Astrocyte of the spinal cord (primary cell): ENCODE results near the gene SYNPO2.

Source experiments
- DNase-seq: peaks from one replicate; pipeline ENCODE4 v3.0.0; 2011; ENCODE audit warnings: low read depth, low spot score
- H3K4me3 ChIP-seq: 2 replicates; pipeline ENCODE4 v1.5.1; 2011; ENCODE audit warnings: low read depth, mild to moderate bottlenecking, low read length, moderate library complexity
- in situ Hi-C: cut with HindIII; loops from 2 replicates; pipeline ENCODE4 v1.10.0; 2017; ENCODE audit warnings: low sequenced_read_pairs
- TF ChIP-seq, protein P1 (sequence below): IDR thresholded peaks from 2 replicates; pipeline ENCODE4 v1.5.1; 2012; ENCODE audit warnings: low read depth, mild to moderate bottlenecking, low read length, inconsistent platforms

Gene SYNPO2

DNA sequence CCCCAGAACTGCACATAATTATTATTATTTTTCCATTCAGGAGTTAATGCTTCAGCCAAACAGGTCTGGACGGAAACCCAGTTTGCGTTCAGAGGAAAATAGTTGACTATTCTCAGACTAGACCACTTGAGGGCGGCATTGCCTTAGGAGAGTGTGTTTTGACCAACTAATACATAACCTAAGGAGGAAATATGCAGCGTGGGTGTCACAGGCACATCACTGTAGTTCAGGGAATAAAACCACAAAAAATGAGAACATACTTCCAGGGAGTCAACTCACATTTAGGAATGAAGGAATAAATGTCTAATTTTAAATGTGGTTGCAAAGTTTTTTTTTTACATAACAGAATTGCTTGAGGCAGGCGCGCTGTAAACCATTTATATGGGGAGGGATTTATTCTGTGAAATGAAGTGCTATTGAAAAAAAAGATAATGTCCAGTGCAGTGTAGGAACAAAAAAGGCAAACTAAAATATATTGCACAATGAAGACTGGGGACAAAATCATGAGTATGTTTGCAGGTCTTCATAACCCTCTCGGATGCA is 93.3 kb downstream of the SYNPO2 start:
- TF ChIP-seq, protein P1, sequence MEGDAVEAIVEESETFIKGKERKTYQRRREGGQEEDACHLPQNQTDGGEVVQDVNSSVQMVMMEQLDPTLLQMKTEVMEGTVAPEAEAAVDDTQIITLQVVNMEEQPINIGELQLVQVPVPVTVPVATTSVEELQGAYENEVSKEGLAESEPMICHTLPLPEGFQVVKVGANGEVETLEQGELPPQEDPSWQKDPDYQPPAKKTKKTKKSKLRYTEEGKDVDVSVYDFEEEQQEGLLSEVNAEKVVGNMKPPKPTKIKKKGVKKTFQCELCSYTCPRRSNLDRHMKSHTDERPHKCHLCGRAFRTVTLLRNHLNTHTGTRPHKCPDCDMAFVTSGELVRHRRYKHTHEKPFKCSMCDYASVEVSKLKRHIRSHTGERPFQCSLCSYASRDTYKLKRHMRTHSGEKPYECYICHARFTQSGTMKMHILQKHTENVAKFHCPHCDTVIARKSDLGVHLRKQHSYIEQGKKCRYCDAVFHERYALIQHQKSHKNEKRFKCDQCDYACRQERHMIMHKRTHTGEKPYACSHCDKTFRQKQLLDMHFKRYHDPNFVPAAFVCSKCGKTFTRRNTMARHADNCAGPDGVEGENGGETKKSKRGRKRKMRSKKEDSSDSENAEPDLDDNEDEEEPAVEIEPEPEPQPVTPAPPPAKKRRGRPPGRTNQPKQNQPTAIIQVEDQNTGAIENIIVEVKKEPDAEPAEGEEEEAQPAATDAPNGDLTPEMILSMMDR, result peak; percentile 69
- no peak overlapping the region for H3K4me3 ChIP-seq
- in situ Hi-C loops, result no loop called here
- peak; percentile 86 for DNase-seq

DNA sequence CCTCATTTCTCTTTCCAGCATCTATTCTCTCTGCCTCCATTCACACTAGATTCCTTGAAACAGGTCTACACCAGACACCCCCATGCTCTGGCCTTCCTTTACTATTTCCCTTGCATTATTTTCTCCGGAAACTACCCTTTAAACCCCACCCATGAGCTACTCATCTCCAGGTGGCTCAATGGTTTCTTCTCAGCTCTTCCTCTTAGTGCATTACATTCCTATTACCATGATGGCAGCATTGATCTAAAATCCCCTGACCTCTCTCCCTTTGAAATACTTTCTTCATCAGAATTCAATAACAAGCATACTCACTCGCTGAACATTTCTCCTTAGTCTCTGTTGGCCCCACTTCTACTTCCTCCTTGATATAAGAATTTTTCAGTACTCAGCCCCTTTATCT is 94.6 kb downstream of the SYNPO2 start:
- TF ChIP-seq, protein P1, result no peak
- in situ Hi-C loops, result no loop called here
- DNase-seq, result no peak
- no peak overlapping the region for H3K4me3 ChIP-seq

DNA sequence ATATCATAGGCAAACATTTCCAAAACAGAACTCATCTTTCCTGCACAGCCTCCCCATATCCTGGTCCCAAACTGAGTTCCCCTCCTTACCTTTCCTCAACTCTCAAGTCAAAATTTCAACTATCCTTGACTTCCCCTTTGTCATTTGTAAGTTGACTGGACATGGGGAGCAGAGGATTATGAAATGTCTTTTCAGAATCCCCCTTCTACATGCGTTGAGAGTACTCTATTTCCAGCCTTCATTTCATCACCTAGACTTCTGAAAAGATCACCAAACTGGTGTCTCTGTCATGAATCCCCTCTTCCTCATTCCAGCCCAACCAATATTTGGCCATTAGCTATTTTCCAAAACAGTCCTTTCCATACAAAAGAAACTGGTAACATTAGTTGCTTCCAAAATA is 95.2 kb downstream of the SYNPO2 start:
- no peak for DNase-seq
- in situ Hi-C loops, result no loop called here
- TF ChIP-seq, protein P1, result no peak
- H3K4me3 ChIP-seq, result no peak overlapping the region

DNA sequence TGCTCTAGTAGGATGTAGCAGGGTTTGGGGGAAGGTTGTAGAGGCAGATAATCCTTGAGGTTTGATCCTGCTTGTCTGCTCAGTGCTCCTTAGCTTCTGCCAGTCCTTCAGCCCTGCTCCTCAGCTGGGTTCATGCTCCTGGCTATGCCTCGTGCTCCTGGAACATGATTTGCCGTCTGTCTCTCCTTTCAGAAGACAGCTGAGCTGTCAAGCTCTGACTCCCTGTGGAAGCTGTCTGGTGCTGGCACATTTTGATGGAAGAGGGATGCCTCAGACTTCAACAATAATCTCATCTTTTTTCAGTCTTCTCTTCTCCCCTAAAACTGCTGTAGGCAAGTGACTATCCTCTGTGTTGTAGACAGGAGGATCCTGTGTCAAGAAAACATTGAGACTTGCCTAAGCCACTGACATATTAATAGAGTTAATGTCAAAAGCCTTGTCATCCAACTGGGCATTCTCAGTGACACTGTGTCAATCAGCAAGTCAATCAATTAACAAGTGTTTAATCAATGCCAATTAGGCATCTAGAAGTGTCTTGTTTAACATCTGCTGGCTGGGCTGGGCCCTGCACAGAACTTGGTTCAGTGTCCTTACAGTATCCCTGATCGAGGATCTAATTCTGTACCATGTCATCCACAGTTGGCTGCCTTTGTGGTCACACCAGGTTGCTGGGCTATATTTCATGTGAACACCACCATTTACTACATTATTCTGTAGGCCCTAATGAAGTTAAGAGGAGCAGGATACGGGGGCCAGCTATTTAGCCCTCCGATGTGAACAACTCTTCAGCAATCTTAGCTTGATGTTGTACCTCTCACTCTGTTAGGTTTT is 96.7 kb downstream of the SYNPO2 start:
- DNase-seq, result no peak
- in situ Hi-C loops, result no loop called here
- TF ChIP-seq, protein P1, result no peak
- H3K4me3 ChIP-seq, result no peak overlapping the region

DNA sequence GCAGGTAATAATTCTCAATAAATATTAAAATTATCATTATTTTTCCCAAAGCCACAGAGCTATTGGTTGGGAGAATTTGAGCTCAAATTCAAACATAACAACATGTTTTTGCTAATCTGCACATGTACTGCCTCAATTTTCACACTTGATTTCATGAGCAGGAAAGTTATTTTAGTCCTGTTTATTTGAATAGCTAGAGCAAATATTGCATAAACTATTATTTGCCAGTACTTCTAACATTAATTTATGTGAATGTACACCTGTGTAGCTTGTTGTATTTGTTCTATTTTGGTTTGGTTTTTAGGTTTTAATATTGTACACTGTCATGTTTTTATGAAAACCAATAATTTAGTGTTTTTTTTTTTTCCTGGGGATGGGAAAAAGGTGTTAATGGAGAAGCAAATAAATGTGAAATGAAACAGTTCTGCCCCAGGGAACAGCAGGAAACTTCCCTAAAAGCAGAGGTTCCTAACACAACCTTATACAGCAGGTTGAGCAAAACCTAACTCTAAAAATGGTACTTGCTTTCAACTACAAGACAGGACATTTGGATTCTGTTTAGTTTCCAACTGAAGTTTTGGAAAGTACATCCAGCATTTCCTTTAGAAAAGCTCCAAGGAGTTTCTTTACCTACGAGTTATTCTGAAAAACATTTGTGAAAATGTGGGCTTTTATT is 99.4 kb downstream of the SYNPO2 start:
- no peak for DNase-seq
- H3K4me3 ChIP-seq, result no peak overlapping the region
- in situ Hi-C loops, result no loop called here
- TF ChIP-seq, protein P1, result no peak

DNA sequence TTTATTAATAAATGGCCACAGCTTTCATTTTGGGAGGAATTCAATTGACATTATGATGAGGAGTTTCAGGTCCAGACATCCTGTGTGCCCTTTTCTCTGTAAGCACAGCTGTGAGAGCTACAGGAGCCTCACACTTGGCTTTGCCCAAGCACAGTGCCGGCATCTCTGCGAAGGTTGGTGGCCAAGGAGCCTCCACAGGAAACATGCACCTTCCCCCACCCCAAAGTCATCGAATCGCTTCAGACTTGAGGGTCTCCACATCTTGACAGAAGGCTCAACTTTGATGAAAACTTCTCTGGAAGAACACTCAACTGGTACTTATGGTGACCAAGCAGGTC is 100.0 kb downstream of the SYNPO2 start:
- H3K4me3 ChIP-seq, result no peak overlapping the region
- in situ Hi-C loops, result no loop called here
- TF ChIP-seq, protein P1, result no peak
- no peak for DNase-seq
